GOT3 (cell line): ENCODE measurements around the gene ASTN1.

ENCODE experiments used
- DNase-seq: peaks from one replicate; lab custom pipeline; 2025; ENCODE audit warnings: mixed read lengths; lab: John Stamatoyannopoulos, UW

ASTN1 gene

GRCh38 chr1:176837708-176838107 is 326.8 kb downstream of the ASTN1 start:
- DNase-seq = no peak

- DNase-seq = no peak
These were observed 333.4 kb downstream of the ASTN1 start for GRCh38 chr1:176831150-176831549.

GRCh38 chr1:176829261-176829660 is 335.3 kb downstream of the ASTN1 start:
- no peak for DNase-seq

GRCh38 chr1:176826265-176826664 is 338.2 kb downstream of the ASTN1 start:
- DNase-seq = no peak

- no peak for DNase-seq
These were observed 344.0 kb downstream of the ASTN1 start for GRCh38 chr1:176820391-176821031.

GRCh38 chr1:176816232-176816631 is 348.3 kb downstream of the ASTN1 start:
- no peak for DNase-seq

GRCh38 chr1:176815621-176816020 is 348.9 kb downstream of the ASTN1 start:
- DNase-seq = no peak

GRCh38 chr1:176811511-176812288 is 352.8 kb downstream of the ASTN1 start:
- DNase-seq = no peak

- no peak for DNase-seq
These were observed 355.2 kb downstream of the ASTN1 start for GRCh38 chr1:176809292-176809691.
